Measurements from ENCODE around the gene TTYH2. TPM values are rescaled to one million over a fixed set of nuclear protein-coding genes. Genes with fewer than 3 reads are reported as not detected.
A peak's percentile ranks its signal among the peaks of the same experiment; 100 is the strongest.

TTYH2 gene
- total and polyA plus RNA-seq, 8 donors = 0.58 to 17.9 (median 1.5) TPM

- 65 to 77% (median 71%) methylated on average over 2 to 5 of the region's 5 CpGs for WGBS, 5 donors
- no peak overlapping the region for H3K4me3 ChIP-seq
- H3K27ac ChIP-seq = peak overlapping the region in 1 of 5 donors; percentile 18
- H3K4me1 ChIP-seq = peaks cover 27 to 52% (median 34%) of the 10 kb centered on the region in 4 donors
- H3K36me3 ChIP-seq = peaks cover 0 to 7% (median 0%) of the 10 kb centered on the region in 4 donors
- no peak for TF ChIP-seq POLR2A (IDR thresholded peaks at IDR 0.05)
- no peak for TF ChIP-seq POLR2AphosphoS5 (IDR thresholded peaks at IDR 0.05)
- TF ChIP-seq CTCF (IDR thresholded peaks at IDR 0.05) = no peak
- TF ChIP-seq EP300 (IDR thresholded peaks at IDR 0.05) = no peak
- peaks cover 0 to 11% (median 0%) of the 10 kb centered on the region in 3 donors for H3K27me3 ChIP-seq
- DNase-seq = no peak
- intact Hi-C loops (cut with DNase I; ENCODE audit: low total_unique reads) = loop anchor here (10.0 kb wide), 1 partner anchor 68 kb away; no protein-coding TSS in a partner anchor
- no peaks in the 10 kb centered on the region for H3K9me3 ChIP-seq
Observed at GRCh38 chr17:74216505-74216904, 3.1 kb downstream of the TTYH2 start.

- Histone ChIP-seq H3K36me3 (peaks cover 0 to 11% (median 0%) of the 10 kb centered on the region in 4 donors), H3K4me1 (peaks cover 20 to 45% (median 27%) of the 10 kb centered on the region in 4 donors), H3K9me3 (no peaks in the 10 kb centered on the region), H3K27ac (peak overlapping the region in 1 of 5 donors; percentile 18), H3K4me3 (no peak overlapping the region), H3K27me3 (peaks cover 0 to 11% (median 0%) of the 10 kb centered on the region in 3 donors)
- intact Hi-C loops (cut with DNase I; ENCODE audit: low total_unique reads) = loop anchor here (10.0 kb wide), 1 partner anchor 68 kb away; no protein-coding TSS in a partner anchor
- no peak for TF ChIP-seq POLR2A (IDR thresholded peaks at IDR 0.05)
- no peak for TF ChIP-seq CTCF (IDR thresholded peaks at IDR 0.05)
- no peak for TF ChIP-seq EP300 (IDR thresholded peaks at IDR 0.05)
- TF ChIP-seq POLR2AphosphoS5 (IDR thresholded peaks at IDR 0.05) = no peak
- no peak for DNase-seq
- 65 to 72% (median 67%) methylated on average over 11 to 13 of the region's 13 CpGs for WGBS, 5 donors
Observed at GRCh38 chr17:74217037-74217730, 3.8 kb downstream of the TTYH2 start.

- DNase-seq = no peak
- H3K27me3 ChIP-seq = peaks cover 0 to 11% (median 0%) of the 10 kb centered on the region in 3 donors
- H3K9me3 ChIP-seq = no peaks in the 10 kb centered on the region
- 84 to 100% (median 96%) methylated on average over 2 of the region's 2 CpGs; no CpG with 5 or more reads in 1 of the 5 donors for WGBS, 5 donors
- no peak for TF ChIP-seq POLR2A (IDR thresholded peaks at IDR 0.05)
- TF ChIP-seq CTCF (IDR thresholded peaks at IDR 0.05) = no peak
- no peak for TF ChIP-seq EP300 (IDR thresholded peaks at IDR 0.05)
- TF ChIP-seq POLR2AphosphoS5 (IDR thresholded peaks at IDR 0.05) = no peak
- no peak overlapping the region for H3K27ac ChIP-seq
- H3K4me3 ChIP-seq = no peak overlapping the region
- peaks cover 0 to 18% (median 3%) of the 10 kb centered on the region in 4 donors for H3K36me3 ChIP-seq
- peaks cover 13 to 38% (median 20%) of the 10 kb centered on the region in 4 donors for H3K4me1 ChIP-seq
- intact Hi-C loops (cut with DNase I; ENCODE audit: low total_unique reads) = loop anchor here (10.0 kb wide), 1 partner anchor 67 kb away; no protein-coding TSS in a partner anchor
Observed at GRCh38 chr17:74217888-74218287, 4.5 kb downstream of the TTYH2 start.

GRCh38 chr17:74218436-74218835 is 5.1 kb downstream of the TTYH2 start:
- intact Hi-C loops (cut with DNase I; ENCODE audit: low total_unique reads) = loop anchor here (10.0 kb wide), 1 partner anchor 66 kb away; no protein-coding TSS in a partner anchor
- H3K36me3 ChIP-seq = peaks cover 0 to 23% (median 7%) of the 10 kb centered on the region in 4 donors
- TF ChIP-seq CTCF (IDR thresholded peaks at IDR 0.05) = no peak
- no peak for TF ChIP-seq EP300 (IDR thresholded peaks at IDR 0.05)
- no peak for TF ChIP-seq POLR2A (IDR thresholded peaks at IDR 0.05)
- TF ChIP-seq POLR2AphosphoS5 (IDR thresholded peaks at IDR 0.05) = no peak
- H3K27ac ChIP-seq = no peak overlapping the region
- peaks cover 0 to 11% (median 0%) of the 10 kb centered on the region in 3 donors for H3K27me3 ChIP-seq
- DNase-seq = peak in 1 of 2 donors; percentile 64
- no peak overlapping the region for H3K4me3 ChIP-seq
- 68 to 77% (median 70%) methylated on average over 8 of the region's 8 CpGs for WGBS, 5 donors
- H3K9me3 ChIP-seq = no peaks in the 10 kb centered on the region
- peaks cover 11 to 35% (median 18%) of the 10 kb centered on the region in 4 donors for H3K4me1 ChIP-seq
